Activated naive CD4-positive, alpha-beta T cell treated with anti-CD3 and anti-CD28 coated beads, Interleukin-2, amount 50 U/mL, for 72 hours (primary cell): ENCODE measurements around the gene BCL11B. TPM values are rescaled to one million over a fixed set of nuclear protein-coding genes. Genes with fewer than 3 reads are reported as not detected.
A peak's percentile ranks its signal among the peaks of the same experiment; 100 is the strongest.

ENCODE experiments used
- ATAC-seq, 2 donors: fragments of 150-1000 bp; cut with Tn5 transposase; 2 replicates each; pipeline ENCODE4 v1.10.0; 2021; ENCODE audit warnings: mild to moderate bottlenecking in 2 of 2, moderate library complexity in 2 of 2
- DNase-seq, 2 donors: peaks; one replicate each; pipeline ENCODE4 v3.0.0; 2021 to 2022; ENCODE audit warnings: low spot score in 2 of 2
- H3K27ac Mint-ChIP-seq, 2 donors: one replicate each; pipeline ENCODE4 v1.8.0; 2022; ENCODE audit warnings: mild to moderate bottlenecking in 2 of 2, mixed read lengths in 2 of 2
- H3K36me3 Mint-ChIP-seq, 2 donors: one replicate each; pipeline ENCODE4 v1.8.0; 2022; ENCODE audit warnings: mixed read lengths in 2 of 2
- H3K9me3 Mint-ChIP-seq, 2 donors: one replicate each; pipeline ENCODE4 v1.8.0; 2022; ENCODE audit warnings: mixed read lengths in 2 of 2
- total RNA-seq, 2 donors: library from RNA; stranded (reverse); gene quantifications; one replicate each; pipeline ENCODE4 v1.2.3, GENCODE V29; 2022

The BCL11B gene
- total RNA-seq, 2 donors from 2014 or later, result 57.8 to 65.7 TPM

GRCh38 chr14:99168330-99168729, 103.7 kb downstream of the BCL11B start:
- DNase-seq (no peak), ATAC-seq (peak in 1 of 2 donors; percentile 31)
- H3K9me3 Mint-ChIP-seq, result peaks cover 0 to 14% of the 10 kb centered on the region in 2 donors
- H3K36me3 Mint-ChIP-seq, result peaks cover 8 to 17% of the 10 kb centered on the region in 2 donors
- H3K27ac Mint-ChIP-seq, result peak overlapping the region in 1 of 2 donors; percentile 92

- Mint-ChIP-seq H3K27ac (peak overlapping the region; percentile 46 to 70), H3K9me3 (peaks cover 0 to 26% of the 10 kb centered on the region in 2 donors), H3K36me3 (peaks cover 13 to 17% of the 10 kb centered on the region in 2 donors)
- no peak for DNase-seq
- no peak for ATAC-seq
These were observed 105.5 kb downstream of the BCL11B start for GRCh38 chr14:99166506-99166905.

- DNase-seq (no peak), ATAC-seq (peak in 1 of 2 donors; percentile 8)
- Mint-ChIP-seq H3K36me3 (peaks cover 8 to 17% of the 10 kb centered on the region in 2 donors), H3K27ac (no peak overlapping the region), H3K9me3 (peaks cover 0 to 28% of the 10 kb centered on the region in 2 donors)
These were observed 107.3 kb downstream of the BCL11B start for GRCh38 chr14:99164712-99165111.

GRCh38 chr14:99163446-99163845, 108.6 kb downstream of the BCL11B start:
- DNase-seq, result no peak
- Mint-ChIP-seq H3K36me3 (peaks cover 8 to 17% of the 10 kb centered on the region in 2 donors), H3K27ac (peak overlapping the region; percentile 22 to 63), H3K9me3 (peaks cover 0 to 28% of the 10 kb centered on the region in 2 donors)
- ATAC-seq, result peak in 1 of 2 donors; percentile 36

DNA sequence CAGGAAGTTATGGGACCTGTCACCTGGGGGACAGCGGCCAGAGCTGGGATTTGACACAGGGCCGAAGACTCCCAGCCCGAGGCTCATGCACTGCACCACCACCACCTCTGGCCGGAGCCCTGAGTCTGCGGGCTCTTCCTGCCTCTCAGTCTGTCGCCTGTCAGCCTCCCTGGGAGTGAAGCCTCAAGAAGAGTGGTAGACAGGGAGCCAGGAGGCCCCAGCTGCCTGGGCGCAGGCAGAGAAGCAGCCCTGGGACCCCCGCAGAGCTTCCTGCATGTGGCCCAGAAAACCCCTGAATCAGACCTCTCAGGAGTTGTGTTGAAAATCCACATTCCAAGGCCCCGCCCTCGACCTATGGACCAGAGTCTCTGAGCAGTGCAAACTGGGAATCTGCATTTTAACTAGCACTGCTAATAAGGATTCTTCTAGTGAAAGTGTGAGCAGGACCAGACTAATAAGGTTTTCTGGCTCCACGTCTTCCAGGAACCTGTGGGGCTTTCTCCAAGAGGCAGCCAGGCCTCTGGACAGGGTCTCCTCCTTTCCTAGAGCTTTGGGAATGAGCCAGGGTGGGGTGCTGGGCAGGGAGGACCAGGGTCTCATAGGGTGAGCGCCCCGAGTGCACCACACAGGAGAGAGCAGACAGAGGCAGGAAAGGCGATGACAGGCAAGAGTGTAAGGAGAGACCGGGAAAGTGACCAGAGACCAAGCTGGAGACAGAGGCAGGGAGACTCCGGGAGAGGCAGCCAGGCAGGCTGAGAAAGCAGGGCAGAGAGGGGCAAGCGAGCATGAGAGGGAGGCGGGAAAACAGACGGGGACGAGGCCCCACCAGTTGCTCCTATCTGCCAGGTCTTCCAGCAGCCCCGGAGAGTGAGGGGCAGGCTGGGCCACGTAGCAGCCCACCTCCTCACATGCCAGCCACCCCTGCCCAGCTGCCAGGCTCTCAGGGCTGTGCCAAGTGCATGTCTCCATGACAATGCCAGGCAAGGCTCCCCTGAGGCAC, 112.4 kb downstream of the BCL11B start:
- DNase-seq (no peak), ATAC-seq (peak in 1 of 2 donors; percentile 11)
- Mint-ChIP-seq H3K36me3 (peaks cover 7 to 13% of the 10 kb centered on the region in 2 donors), H3K9me3 (peaks cover 0 to 17% of the 10 kb centered on the region in 2 donors), H3K27ac (peak overlapping the region in 1 of 2 donors; percentile 66)

DNA sequence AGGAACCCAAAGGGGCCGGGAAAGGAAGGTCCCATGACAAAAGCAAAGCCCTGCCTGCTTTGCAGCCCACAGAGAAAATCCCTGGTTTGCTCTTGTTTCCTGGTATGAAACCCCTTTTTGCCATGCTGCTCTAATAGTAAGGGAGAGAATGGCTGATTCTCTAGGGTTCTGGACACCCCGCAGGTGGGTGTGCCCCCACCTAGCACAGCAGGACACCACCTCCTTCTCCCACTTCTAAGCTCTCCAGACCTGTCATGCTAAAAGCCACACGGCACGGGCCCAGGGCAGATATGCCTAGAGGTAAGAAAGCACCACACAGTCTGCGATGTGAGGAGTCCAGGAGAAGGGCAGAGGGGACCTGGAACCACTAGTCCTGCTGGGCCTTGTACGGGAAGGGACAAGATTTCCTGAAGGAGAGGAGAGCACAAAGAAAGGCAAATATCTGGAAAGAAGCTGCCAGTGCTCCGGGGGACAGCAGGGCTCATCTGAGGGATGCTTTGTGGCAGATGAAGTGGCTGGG, 113.3 kb downstream of the BCL11B start:
- peak in 1 of 2 donors; percentile 18 for ATAC-seq
- DNase-seq, result no peak
- peaks cover 7 to 13% of the 10 kb centered on the region in 2 donors for H3K36me3 Mint-ChIP-seq

GRCh38 chr14:99158150-99158549, 113.8 kb downstream of the BCL11B start:
- ATAC-seq (no peak), DNase-seq (no peak)
- peaks cover 2 to 13% of the 10 kb centered on the region in 2 donors for H3K36me3 Mint-ChIP-seq
- H3K9me3 Mint-ChIP-seq, result peaks cover 0 to 13% of the 10 kb centered on the region in 2 donors
- H3K27ac Mint-ChIP-seq, result no peak overlapping the region

More for the DNA sequence above, 113.3 kb downstream of the BCL11B start:
- H3K9me3 Mint-ChIP-seq, result peaks cover 0 to 17% of the 10 kb centered on the region in 2 donors
- H3K27ac Mint-ChIP-seq, result no peak overlapping the region

- ATAC-seq (no peak), DNase-seq (no peak)
- Mint-ChIP-seq H3K27ac (no peak overlapping the region), H3K9me3 (peaks cover 0 to 11% of the 10 kb centered on the region in 2 donors), H3K36me3 (peaks cover 0 to 13% of the 10 kb centered on the region in 2 donors)
These were observed 114.3 kb downstream of the BCL11B start for GRCh38 chr14:99157676-99158075.

DNA sequence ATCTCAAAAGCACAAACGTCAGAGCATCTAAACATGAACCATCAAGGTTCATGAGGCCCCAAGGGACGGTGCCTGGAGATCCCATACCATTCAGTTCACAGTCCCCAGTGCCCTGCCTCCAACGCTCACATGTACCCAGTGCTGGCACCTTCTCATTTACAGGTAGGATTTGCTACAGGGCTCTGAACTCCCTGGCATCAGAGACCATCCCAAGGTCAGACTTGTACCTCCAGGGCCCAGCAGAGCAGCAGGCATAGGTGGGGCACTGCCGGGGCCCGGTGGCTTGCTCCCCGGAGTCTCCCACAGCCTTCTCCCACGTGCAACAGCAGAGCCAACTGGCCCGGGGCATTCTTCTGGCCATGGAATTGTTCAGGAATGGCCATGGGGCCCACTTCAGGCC, 114.8 kb downstream of the BCL11B start:
- peak overlapping the region in 1 of 2 donors; percentile 8 for H3K27ac Mint-ChIP-seq
- H3K9me3 Mint-ChIP-seq, result peaks cover 0 to 10% of the 10 kb centered on the region in 2 donors
- no peak for ATAC-seq
- peaks cover 0 to 13% of the 10 kb centered on the region in 2 donors for H3K36me3 Mint-ChIP-seq
- no peak for DNase-seq

DNA sequence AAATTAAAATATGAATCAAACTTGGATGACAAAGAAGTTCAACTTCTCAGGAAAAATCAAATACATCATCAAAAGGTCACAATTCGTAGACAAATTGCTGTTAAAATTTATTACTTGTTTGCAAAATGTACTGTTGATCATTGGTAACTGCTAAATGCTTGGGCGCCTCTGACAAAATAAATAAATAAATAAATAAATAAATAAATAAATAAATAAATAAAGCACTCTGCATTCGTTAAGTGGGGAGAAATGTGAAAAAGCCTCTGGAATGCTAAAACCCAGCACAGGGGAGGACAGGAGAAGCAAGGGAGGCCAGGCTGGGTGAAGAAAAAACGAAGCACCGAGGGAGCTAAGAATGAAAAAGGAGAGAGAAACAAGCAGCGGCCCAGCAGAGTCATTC, 115.2 kb downstream of the BCL11B start:
- Mint-ChIP-seq H3K9me3 (peaks cover 0 to 5% of the 10 kb centered on the region in 2 donors), H3K27ac (peak overlapping the region in 1 of 2 donors; percentile 8), H3K36me3 (peaks cover 0 to 10% of the 10 kb centered on the region in 2 donors)
- no peak for DNase-seq
- ATAC-seq, result no peak

- H3K36me3 Mint-ChIP-seq, result peaks cover 0 to 5% of the 10 kb centered on the region in 2 donors
These were observed 115.9 kb downstream of the BCL11B start for GRCh38 chr14:99156090-99156425.

DNA sequence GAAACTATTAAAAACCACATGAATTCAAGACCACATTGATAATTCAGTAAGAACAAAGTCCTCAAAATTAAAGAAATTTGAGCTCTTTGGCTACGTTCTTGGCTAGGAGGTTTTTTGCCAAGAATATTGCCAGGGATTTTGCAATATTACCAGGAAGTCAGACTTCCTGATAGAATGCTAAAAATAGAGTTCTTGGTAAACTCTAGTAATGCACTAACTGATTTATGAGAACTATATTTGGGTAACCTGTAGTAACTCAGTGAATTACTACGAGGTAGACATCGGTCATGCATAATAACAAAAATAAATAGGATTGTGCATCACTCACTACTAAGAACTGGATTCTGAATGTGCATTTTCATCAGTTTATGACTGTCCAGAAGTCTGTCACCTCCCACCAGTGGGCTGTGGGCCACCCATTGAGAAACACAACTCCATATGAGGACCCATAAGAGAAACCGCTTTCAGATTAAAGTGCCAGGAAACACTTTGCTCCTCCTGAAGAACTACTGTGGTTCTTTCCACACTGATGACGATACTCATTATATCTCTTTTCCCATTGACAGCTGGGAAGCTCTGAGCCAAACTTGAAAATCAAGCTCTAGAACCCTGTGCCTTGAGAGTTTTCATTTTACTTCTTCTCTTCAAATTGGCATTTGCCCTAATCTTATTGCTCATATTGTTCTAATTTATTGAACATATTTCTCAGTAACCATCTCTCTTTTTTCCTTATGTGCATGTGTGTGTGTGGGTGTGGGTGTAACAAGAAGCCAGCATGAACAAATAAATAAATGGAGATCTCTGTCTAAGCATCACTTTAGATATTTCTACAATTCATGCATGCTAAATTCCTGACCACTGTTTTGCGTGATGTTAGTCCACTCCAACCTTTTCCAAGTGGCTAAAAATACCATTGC, 116.6 kb downstream of the BCL11B start:
- DNase-seq (no peak), ATAC-seq (peak in 1 of 2 donors; percentile 21)
- H3K9me3 Mint-ChIP-seq, result no peaks in the 10 kb centered on the region
- peak overlapping the region in 1 of 2 donors; percentile 58 for H3K27ac Mint-ChIP-seq
- H3K36me3 Mint-ChIP-seq, result peaks cover 0 to 5% of the 10 kb centered on the region in 2 donors

More at GRCh38 chr14:99156090-99156425, 115.9 kb downstream of the BCL11B start:
- DNase-seq (no peak), ATAC-seq (no peak)
- Mint-ChIP-seq H3K27ac (peak overlapping the region in 1 of 2 donors; percentile 58), H3K9me3 (no peaks in the 10 kb centered on the region)

GRCh38 chr14:99150236-99150635, 121.8 kb downstream of the BCL11B start:
- Mint-ChIP-seq H3K36me3 (no peaks in the 10 kb centered on the region), H3K9me3 (no peaks in the 10 kb centered on the region), H3K27ac (no peak overlapping the region)
- ATAC-seq (no peak), DNase-seq (no peak)

DNA sequence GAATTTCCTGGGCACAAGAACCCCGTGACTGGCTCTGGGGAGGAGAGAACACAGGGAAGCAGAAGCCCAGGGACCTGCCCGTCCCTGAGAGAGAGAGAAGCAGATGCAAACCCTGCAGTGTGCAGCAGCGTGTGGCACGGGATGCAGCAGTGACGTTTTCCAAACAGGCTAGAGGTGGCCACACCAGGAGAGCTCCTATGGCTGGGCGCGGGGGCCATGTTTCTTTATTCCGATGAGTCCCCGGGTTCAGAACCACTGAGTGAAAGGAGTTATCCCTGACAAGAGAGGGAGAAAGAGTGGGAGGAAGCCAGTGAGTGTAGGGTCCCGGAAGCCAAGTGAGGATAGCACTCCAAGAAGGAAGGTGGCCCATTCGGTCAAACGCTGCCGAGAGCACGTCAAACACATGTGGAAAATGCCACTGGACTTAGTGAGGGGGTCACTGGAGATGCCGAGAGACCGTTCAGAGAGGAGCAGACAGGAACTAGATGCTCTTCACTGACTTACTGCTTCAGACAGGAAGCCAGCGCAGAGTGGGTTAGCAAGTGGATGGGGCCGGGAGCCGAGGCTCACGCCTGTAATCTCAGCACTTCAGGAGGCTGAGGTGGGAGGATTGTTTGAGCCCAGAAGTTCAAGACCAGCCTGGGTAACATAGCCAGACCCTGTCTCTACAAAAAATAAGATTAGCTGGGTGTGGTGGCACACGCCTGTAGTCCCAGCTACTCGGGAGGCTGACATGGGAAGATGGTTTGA, 123.0 kb downstream of the BCL11B start:
- DNase-seq (no peak), ATAC-seq (no peak)
- peak overlapping the region in 1 of 2 donors; percentile 73 for H3K27ac Mint-ChIP-seq
- H3K9me3 Mint-ChIP-seq, result no peaks in the 10 kb centered on the region
- no peaks in the 10 kb centered on the region for H3K36me3 Mint-ChIP-seq

DNA sequence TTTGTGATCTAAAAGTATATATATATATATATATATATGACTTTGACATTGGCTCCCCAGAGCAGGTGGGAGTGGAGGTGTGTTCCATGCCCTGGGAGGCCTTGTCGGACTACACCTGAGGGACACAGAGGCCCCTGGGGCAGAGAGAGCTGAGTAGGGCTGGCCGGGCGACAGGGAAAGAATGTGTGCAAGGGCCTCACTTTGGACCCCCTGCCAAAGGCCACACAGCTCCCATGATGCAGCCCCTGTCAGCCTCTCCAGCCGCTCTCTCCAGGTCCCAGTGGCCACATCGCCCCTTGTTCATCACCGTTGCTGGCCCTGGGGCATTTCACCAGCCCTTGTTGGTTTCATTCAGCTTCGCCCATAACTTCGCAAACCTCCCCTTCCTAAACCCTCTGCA, 123.9 kb downstream of the BCL11B start:
- DNase-seq (no peak), ATAC-seq (no peak)
- Mint-ChIP-seq H3K36me3 (no peaks in the 10 kb centered on the region), H3K27ac (peak overlapping the region in 1 of 2 donors; percentile 73), H3K9me3 (no peaks in the 10 kb centered on the region)

DNA sequence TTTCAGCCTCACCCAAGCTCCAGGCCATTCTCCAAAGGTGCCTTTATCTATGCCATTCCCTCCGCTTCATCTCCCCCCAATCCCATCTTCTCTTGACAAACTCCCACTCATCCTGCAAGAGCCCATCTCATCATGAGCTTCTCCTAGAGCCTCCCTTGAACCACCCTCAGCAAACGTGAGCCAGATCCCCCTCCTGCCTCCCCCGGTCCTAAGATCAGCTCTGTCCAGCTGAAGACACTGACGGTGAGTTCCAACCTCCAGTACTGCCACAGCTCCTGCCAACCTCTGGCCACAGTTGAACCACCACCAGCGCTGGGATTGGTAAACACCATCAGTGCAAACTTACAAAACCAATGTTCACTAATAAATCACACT, 124.6 kb downstream of the BCL11B start:
- H3K36me3 Mint-ChIP-seq, result no peaks in the 10 kb centered on the region
- ATAC-seq, result no peak
- no peak overlapping the region for H3K27ac Mint-ChIP-seq
- H3K9me3 Mint-ChIP-seq, result no peaks in the 10 kb centered on the region
- no peak for DNase-seq
